ENCODE data around the gene IFT81. TPM values are rescaled to one million over a fixed set of nuclear protein-coding genes. Genes with fewer than 3 reads are reported as not detected.

The IFT81 gene
- total and polyA plus RNA-seq, 8 donors: 2.0 to 50.2 (median 6.9) TPM

- TF ChIP-seq EP300 (IDR thresholded peaks at IDR 0.05) (no peak), POLR2A (IDR thresholded peaks at IDR 0.05) (no peak), POLR2AphosphoS5 (IDR thresholded peaks at IDR 0.05) (no peak)
- TF ChIP-seq, protein P1, sequence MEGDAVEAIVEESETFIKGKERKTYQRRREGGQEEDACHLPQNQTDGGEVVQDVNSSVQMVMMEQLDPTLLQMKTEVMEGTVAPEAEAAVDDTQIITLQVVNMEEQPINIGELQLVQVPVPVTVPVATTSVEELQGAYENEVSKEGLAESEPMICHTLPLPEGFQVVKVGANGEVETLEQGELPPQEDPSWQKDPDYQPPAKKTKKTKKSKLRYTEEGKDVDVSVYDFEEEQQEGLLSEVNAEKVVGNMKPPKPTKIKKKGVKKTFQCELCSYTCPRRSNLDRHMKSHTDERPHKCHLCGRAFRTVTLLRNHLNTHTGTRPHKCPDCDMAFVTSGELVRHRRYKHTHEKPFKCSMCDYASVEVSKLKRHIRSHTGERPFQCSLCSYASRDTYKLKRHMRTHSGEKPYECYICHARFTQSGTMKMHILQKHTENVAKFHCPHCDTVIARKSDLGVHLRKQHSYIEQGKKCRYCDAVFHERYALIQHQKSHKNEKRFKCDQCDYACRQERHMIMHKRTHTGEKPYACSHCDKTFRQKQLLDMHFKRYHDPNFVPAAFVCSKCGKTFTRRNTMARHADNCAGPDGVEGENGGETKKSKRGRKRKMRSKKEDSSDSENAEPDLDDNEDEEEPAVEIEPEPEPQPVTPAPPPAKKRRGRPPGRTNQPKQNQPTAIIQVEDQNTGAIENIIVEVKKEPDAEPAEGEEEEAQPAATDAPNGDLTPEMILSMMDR (IDR thresholded peaks at IDR 0.05): no peak
- H3K9me3 ChIP-seq: no peaks in the 10 kb centered on the region
- no peaks in the 10 kb centered on the region for H3K27me3 ChIP-seq
- intact Hi-C loops (cut with DNase I; ENCODE audit: low total_unique reads): no loop called here
- WGBS, 5 donors: 78 to 84% (median 81%) methylated on average over 7 of the region's 7 CpGs
- peaks cover 0 to 12% (median 6%) of the 10 kb centered on the region in 4 donors for H3K4me1 ChIP-seq
- H3K27ac ChIP-seq: no peak overlapping the region
- peaks cover 0 to 34% (median 0%) of the 10 kb centered on the region in 4 donors for H3K36me3 ChIP-seq
- no peak for DNase-seq
- no peak overlapping the region for H3K4me3 ChIP-seq
Observed at GRCh38 chr12:110217996-110218674, 94.0 kb downstream of the IFT81 start.

GRCh38 chr12:110222027-110222426, 97.9 kb downstream of the IFT81 start:
- intact Hi-C loops (cut with DNase I; ENCODE audit: low total_unique reads): loop anchor here (10.0 kb wide), 1 partner anchor 127 kb away; no protein-coding TSS in a partner anchor
- TF ChIP-seq POLR2AphosphoS5 (IDR thresholded peaks at IDR 0.05) (no peak), POLR2A (IDR thresholded peaks at IDR 0.05) (no peak), EP300 (IDR thresholded peaks at IDR 0.05) (no peak)
- TF ChIP-seq, protein P1 (IDR thresholded peaks at IDR 0.05): no peak
- peak overlapping the region in 3 of 5 donors; percentile 9 to 19 (median 18) for H3K27ac ChIP-seq

DNA sequence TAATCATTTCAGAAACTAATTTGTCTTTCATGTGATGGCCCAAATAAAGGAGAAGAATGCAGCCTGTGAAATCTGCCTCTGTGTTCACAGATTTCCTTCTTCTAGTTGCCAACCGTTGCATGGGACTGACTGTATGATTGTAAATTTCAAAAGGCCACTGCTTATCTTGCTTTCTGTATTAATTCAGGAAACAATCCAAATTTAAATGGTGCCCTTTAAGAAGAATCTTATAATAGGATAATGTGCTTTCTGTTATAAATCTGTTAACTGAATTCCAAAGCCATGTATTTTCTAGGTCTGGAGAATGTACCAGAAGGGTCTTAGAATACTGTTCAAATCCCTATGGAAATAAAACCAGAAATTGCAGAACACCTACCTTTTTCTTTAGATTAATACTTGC, 98.3 kb downstream of the IFT81 start:
- peak overlapping the region in 2 of 5 donors; percentile 9 to 19 for H3K27ac ChIP-seq
- intact Hi-C loops (cut with DNase I; ENCODE audit: low total_unique reads): loop anchor here (10.0 kb wide), 1 partner anchor 128 kb away; no protein-coding TSS in a partner anchor
- no peak overlapping the region for H3K4me3 ChIP-seq
- no peaks in the 10 kb centered on the region for H3K27me3 ChIP-seq
- H3K36me3 ChIP-seq: peaks cover 0 to 20% (median 0%) of the 10 kb centered on the region in 4 donors
- peaks cover 10 to 32% (median 18%) of the 10 kb centered on the region in 4 donors for H3K4me1 ChIP-seq
- 20 to 45% (median 28%) methylated on average over 1 of the region's 1 CpG for WGBS, 5 donors
- TF ChIP-seq POLR2AphosphoS5 (IDR thresholded peaks at IDR 0.05) (no peak), EP300 (IDR thresholded peaks at IDR 0.05) (no peak), POLR2A (IDR thresholded peaks at IDR 0.05) (no peak)
- TF ChIP-seq, protein P1 (IDR thresholded peaks at IDR 0.05): no peak
- DNase-seq: no peak
- no peaks in the 10 kb centered on the region for H3K9me3 ChIP-seq

More at GRCh38 chr12:110222027-110222426, 97.9 kb downstream of the IFT81 start:
- Histone ChIP-seq H3K4me1 (peaks cover 10 to 32% (median 18%) of the 10 kb centered on the region in 4 donors), H3K36me3 (peaks cover 0 to 21% (median 0%) of the 10 kb centered on the region in 4 donors), H3K4me3 (no peak overlapping the region), H3K9me3 (no peaks in the 10 kb centered on the region), H3K27me3 (no peaks in the 10 kb centered on the region)
- DNase-seq: no peak

DNA sequence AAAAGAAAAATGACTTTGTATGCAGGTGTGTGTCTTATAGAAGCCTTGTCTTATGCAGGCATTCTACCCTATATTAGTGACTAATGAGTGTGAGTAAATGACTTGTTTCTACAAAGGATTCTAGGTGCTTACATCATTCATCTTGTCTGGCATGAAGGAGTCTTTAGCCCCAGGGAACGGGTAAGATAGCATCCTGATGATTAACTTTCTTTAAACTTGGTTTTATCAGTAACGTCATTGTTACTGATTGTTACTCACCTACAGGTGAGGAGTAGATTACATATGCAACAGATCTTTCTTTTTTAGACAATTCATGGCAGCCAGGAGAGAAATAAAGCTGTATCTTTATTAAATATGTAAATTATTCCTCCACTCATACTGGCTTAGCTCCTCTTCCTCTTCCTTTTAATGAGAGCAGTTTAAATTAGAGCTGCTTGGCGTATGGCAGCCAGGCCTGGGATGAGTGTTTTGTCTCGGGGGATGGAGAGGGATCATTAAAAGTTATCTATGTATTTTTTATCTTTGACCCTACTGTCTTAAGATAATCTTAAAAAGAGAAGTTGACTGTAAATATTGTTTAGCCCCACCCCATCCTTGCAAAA, 99.7 kb downstream of the IFT81 start:
- no peak overlapping the region for H3K4me3 ChIP-seq
- no peaks in the 10 kb centered on the region for H3K9me3 ChIP-seq
- peaks cover 10 to 32% (median 18%) of the 10 kb centered on the region in 4 donors for H3K4me1 ChIP-seq
- TF ChIP-seq, protein P1 (IDR thresholded peaks at IDR 0.05): no peak
- TF ChIP-seq POLR2AphosphoS5 (IDR thresholded peaks at IDR 0.05): no peak
- no peak for TF ChIP-seq POLR2A (IDR thresholded peaks at IDR 0.05)
- TF ChIP-seq EP300 (IDR thresholded peaks at IDR 0.05): no peak
- H3K36me3 ChIP-seq: peaks cover 0 to 12% (median 0%) of the 10 kb centered on the region in 4 donors
- no peak for DNase-seq
- intact Hi-C loops (cut with DNase I; ENCODE audit: low total_unique reads): loop anchor here (10.0 kb wide), 1 partner anchor 129 kb away; no protein-coding TSS in a partner anchor
- 32 to 47% (median 43%) methylated on average over 4 of the region's 4 CpGs for WGBS, 5 donors
- peak overlapping the region in 4 of 5 donors; percentile 47 to 78 (median 75) for H3K27ac ChIP-seq
- H3K27me3 ChIP-seq: no peaks in the 10 kb centered on the region

Measured in stomach (tissue), 9 donors.